ENCODE measurements around the gene OVOL1.
"Not testable (repeated sequence)": the region's sequence is repeated elsewhere in the genome, so short reads cannot be mapped to it uniquely, and the experiment has no call there.

OVOL1 gene

DNA sequence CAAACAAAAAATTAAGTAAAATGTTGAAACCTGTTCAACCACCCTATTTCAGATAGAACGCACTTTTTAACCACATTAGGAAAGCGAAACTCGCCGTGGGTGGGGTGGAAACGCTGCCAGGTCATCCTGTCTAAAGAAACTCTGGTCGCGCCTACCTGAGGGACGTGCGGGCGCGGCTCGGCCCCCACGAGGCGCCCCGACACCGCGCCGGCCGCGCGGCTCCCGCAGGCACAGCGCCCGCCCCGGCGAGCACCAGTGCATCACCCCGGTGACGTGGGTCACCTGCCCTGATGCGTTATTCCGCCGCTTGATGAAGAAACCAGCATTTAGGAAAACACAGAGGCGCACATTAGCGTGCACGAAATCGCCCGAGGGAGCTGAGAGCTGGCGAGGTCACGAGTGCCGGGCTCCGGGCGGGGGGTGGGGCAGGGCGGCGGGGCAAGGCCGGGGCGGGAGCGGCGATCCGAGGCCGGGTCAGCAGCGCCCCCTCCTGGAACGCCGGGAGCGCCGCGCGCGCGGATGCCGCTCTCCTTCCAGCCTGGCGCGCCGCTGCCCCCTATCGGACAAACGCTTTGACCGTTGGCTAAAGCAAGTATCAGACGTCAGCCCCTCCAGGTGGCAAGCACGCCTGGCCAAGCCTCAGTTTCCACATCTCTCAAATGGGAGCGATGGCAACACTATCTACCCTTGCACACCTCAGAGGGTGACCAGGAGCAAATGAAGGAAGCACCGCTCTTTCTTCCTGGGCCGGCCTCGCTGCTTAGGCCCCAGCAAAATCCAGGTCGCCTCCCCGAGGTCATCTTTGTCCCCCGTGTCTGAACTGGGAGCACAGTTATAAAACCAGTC lies 31.2 kb downstream of the OVOL1 start:
- DNase-seq: peak; percentile 74

DNA sequence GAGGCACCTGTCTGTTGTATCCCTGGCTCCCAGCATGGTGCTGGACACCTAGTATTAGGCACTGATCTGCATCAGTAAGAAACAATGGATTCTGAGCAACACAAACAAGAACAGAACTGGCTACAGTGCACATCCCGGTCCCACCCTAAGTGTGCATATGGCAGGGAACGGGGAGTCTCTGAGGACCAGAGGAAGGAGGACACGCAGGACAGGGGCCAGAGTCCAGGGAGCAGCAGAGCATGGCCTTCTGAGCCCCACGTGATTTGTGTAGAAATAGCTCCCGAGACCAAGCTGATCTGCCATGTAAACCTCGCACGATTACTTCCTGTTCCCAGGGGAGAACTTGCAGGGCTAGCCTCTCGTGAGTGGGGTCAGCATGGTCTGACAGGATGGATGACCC lies 34.2 kb downstream of the OVOL1 start:
- no peak for DNase-seq

DNA sequence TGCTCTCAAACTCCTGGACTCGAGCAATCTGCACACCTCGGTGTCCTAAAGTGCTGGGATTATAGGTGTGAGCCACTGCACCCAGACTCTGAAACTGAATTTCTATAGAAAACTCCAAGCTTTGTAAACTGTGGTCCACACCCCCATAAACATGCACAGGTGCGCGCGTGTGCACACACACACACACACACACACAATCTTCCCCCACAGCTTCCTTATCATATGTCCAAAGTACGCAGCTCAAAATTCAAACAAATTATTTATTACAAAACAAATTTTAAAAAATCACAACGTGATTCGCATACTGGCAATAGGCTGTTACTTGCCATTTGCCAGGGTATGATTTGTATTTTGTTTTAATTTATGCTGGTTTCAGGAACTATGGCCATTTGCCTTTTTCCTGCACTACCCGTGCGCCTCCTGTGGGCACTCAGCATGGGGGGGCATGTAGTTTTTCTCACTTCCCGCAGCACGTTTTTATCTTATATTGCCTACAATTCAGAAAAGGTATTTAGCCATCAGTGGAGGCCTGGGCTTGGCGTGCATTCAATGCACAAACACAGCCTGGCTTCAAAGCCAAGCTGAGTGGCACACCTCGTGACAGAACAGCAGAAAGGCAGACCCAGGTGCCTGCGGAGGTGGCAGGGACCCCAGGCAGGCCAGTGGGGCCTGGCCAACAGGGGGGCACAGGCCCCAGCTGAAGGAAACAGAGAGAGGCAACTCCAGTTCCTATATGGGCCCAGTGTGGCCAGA lies 36.1 kb downstream of the OVOL1 start:
- DNase-seq: no peak

DNA sequence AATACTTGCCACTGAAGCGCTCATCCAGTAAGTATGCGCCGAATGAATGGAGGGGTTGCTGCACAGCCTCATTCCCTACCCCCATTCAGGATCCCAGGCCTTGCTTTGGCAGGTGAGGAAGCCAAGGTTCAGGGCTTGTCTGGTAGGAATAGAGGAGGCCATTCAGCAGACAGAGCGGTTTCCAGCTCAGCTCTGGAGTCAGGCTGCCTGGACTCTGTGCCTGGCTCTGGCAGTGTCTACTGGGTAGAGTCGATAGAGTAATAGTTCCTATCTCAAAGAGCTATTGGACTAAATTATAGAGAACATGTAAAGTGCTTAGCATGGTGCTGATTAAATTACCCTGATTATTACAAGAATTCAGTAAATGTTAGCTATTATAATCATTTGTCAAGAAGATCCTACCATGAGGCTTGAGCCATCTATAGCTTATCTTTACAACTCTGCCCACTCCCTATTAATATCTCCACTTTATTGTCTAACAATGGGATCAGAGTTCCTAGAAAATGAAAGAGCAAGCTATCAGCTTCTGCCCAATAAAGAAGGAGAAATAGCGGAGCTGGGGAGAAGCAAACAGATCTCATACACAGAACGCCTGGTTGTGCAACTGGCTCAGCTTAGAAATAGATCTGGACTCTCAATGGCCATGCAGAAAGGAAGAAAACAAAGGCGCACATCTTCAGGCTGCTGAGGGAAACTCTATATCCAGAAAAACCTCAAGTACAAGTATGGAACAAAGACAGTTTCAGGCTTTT lies 40.3 kb downstream of the OVOL1 start:
- no peak for DNase-seq

DNA sequence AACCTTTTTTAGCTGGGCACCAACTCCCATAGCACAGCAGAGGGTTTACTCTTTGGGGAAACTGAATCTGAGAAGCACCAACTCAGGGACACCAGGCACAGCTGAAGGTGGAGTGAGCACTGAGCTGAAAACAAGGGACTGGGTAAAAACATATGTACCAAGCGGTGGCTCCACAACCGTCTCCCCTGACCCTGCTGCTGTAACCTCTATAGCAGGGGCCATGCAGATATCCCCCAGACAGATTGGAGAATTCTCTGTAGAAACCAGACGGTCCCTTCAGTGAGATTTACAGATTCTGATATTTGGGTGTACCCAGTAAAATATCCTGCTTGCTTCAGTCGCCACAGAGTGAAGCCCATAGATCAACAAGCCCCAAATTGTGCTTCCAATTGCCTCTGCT lies 42.6 kb downstream of the OVOL1 start:
- no peak for DNase-seq

DNA sequence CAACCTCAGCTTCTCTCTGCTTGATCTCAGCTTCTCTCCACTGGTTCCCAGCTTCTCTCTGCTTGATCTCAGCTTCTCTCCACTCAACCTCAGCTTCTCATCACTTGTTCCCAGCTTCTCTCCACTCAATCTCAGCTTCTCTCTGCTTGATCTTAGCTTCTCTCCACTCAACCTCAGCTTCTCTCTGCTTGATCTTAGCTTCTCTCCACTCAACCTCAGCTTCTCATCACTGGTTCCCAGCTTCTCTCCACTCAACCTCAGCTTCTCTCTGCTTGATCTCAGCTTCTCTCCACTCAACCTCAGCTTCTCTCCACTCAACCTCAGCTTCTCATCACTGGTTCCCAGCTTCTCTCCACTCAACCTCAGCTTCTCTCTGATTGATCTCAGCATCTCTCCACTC lies 45.4 kb downstream of the OVOL1 start:
- DNase-seq: not testable (repeated sequence)

DNA sequence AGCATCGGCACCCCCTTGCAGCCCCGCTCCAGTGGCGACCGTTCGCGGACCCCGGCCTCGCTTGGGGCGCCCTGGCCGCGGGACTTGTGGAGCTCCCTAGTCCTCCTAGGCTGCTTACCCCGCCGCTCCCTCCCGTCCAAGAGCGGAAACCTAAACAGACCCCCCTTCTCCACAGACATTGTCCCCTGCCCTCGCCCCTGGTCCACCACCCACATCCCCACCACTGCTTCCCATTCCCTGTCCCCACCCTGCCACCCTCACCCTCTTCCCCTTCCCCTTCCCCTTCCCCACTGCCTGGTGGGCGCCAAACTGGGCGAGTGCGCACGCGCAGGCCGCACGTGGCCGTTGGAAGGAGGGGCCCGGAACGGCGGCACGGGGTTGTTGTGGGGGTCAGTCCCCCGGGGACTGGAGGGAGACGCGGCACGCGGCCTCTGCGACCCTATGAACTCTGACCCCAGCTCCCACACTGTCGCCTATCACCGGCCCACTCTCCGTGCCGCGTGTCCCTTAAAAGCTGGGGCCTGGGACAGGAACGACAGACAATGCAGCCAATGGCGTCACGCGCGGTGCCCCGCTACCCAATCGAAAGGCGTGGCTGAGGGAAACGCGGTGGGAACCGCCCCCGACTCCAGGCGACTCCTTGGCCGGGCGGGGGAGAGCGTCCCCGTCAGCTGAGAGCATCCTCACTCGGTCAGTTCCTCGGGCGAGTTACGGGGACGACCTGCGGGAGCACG lies 46.6 kb downstream of the OVOL1 start, which contains the start of gene SNX32:
TSS of gene SNX32 (plus strand) at position 667 of the 734 bp plus-strand sequence. CDS start 103 bp downstream, outside the sequence.
- DNase-seq: peak; percentile 77

DNA sequence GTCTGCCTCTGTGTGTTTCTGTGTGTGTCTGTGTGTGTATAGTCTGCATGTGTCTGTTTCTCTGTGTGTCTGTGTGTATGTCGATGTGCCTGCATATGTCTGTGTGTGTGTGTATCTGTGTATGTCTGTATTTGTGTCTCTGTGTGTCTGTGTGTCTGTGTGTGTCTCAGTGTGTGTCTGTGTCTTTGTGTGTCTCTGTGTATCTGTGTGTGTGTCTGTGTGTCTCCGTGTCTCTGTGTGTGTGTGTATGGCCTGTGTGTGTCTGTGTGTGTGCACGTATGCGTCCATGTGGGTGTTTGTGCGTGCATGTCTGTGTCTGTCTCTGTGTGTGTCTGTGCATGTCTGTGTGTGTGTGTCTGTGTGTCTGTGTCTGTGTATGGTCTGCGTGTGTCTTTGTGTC lies 47.3 kb downstream of the OVOL1 start:
- DNase-seq: no peak

DNA sequence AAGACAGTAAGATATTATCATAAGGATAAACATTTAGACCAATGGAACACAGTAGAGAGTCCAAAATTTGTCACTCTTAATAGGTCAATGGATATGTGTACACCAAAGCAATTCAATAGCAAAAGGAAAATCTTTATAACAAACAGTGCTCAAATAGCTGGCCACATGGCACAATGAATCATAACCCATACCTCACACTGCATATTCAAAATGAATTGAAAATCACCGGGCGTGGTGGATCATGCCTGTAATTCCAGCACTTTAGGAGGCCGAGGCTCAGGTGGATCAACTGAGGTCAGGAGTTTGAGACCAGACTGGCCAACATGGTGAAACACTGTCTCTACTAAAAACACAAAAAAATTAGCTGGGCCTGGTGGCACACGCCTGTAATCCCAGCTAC lies 55.3 kb downstream of the OVOL1 start:
- no peak for DNase-seq

DNA sequence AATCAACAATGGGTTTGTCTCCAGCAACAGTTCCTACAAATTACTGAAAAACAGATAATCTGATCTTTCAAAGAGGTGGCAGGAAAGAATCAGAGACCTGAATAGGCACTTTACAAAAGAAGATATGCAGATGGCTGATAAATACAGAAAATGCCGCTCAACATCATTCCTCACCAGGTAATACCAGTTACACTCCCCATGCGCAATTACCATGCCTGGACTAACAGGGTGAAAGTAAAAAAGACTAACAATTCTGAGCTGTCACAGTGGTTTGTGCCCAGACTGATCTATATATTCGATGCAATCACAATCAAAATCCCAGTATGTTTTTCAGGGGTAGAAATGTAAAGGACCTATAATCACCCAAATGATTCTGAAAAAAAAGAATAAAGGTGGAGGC lies 56.9 kb downstream of the OVOL1 start:
- no peak for DNase-seq

DNA sequence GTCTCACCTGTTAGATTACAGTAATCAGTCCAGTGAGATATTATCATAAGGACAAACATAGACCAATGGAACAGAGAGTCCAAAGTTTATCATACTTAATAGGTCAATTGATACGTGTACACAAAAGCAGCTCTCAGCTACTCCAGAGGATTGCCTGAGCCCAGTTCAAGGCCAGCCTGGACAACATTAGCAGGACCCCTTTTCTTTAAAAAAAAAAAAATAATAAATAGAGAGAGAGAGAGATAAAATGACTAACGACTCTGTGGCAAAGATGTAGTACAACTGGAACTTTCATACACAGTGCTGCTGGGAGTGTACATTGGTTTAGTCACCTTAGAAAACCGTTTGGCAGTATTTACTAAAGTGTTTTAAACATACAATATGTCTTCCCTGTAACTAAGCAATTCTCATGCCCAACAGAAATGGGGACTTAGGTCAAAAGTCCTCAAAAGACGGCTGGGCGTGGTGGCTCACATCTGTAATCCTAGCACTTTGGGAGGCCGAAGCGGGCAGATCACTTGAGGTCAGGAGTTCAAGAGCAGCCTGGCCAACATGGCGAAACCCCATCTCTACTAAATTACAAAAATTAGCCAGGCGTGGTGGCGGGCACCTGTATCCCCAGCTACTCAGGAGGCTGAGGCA lies 57.5 kb downstream of the OVOL1 start:
- no peak for DNase-seq
